ENCODE measurements around the gene ZNF333. TPM values are rescaled to one million over a fixed set of nuclear protein-coding genes. Genes with fewer than 3 reads are reported as not detected.
"Not testable (repeated sequence)": the region's sequence is repeated elsewhere in the genome, so short reads cannot be mapped to it uniquely, and the experiment has no call there.

The ZNF333 gene
- total RNA-seq, 1 donor from 2014 or later = 12.4 TPM

DNA sequence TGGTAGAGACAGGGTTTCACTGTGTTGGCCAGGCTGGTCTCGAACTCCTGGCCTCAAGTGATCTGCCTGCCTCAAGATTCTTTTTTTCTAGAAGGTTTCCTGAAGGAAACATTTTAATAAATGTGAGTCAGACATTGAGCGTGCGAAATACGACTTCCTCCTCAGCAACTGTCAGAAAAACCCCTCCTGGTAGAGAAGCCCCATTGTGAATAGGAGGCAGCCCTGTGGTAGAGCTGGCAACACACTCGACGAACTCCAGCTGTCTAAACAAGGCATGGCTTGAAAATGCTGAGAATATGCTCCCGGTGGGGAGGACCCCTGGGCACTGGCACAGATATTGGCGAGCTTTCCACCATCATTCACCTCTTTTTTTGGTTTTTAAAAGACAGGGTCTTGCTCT lies 9.8 kb downstream of the ZNF333 start:
- no peak for DNase-seq (ENCODE audit: low read depth)

DNA sequence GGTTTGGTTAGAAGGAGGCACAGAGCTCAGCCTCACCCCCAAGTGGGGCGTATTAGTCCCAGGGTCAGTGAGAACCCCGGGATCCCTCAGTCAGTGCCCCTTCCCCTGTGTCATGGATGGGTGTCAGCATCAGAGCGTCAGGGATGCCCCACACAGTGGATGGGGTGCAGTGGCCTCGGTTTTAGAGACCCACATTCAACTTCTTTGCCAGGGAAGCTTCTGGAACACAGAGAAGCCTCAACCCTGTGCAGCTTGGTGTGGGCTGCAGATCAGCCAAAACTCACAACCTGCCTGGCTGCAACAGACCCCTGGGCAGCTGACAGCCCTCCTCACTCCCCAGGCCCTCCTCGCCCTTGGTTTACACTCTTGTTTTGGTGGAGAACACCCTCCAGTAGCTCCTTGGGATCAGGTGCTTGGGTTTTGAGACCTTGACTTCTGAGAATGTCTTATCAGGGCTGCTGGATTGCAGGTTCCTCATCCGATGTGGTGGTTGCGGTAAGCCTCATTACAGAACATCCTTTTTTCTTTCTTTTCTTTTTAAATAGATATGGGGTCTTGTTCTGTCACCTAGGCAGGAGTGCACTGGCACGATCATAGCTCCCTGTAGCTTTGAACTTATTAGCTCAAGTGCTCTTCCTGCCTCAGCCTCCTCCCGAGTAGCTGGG lies 11.0 kb downstream of the ZNF333 start:
- no peak for DNase-seq (ENCODE audit: low read depth)

DNA sequence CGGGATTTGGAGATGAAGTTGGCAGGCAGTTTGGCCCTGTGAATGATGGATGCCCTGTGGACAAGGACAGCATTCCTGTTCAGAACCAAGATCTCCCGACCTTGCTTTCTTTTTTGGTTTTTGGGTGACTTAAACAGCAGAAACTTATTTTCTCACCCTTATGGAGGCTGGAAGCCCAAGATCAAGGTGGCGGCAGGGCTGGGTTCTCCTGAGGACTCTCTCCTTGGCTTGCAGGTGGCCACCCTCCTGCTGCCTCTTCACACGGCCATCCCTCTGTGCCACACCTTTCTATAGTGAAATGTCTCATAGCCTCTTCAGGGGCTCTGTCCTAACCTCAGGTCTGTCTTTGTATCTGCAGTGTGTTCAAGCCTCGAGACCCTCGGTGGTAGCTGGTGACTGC lies 14.0 kb downstream of the ZNF333 start:
- no peak for DNase-seq (ENCODE audit: low read depth)

DNA sequence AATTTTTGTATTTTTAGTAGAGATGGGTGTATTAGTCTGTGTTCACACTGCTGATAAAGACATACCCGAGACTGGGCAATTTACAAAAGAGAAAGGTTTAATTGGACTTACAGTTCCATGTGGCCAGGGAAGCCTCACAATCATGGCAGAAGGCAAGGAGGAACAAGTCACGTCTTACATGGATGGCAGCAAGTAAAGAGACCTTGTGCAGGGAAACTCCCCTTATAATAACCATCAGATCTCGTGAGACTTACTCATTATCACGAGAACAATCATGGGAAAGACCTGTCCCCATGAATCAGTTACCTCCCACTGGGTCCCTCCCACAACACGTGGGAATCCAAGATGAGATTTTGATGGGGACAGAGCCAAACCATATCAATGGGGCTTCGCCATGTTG lies 14.6 kb downstream of the ZNF333 start:
- DNase-seq (ENCODE audit: low read depth) = no peak

DNA sequence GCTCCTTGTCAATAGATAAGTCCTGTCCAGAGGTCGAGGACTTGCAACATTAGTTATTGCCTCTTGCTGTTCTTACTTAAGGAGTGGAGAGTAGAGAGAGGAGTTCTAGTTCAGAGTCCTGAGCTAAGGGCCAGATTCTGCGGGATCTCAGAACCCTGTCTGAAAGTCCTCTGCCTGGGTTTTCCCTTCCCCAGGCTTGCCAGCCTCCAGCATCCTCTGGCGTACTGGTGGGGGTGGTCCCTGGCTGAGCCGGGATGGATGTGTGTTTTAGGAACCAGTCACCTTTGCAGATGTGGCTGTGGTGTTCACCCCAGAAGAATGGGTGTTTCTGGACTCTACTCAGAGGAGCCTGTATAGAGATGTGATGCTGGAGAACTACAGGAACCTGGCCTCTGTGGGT lies 26.0 kb downstream of the ZNF333 start:
- no peak for DNase-seq (ENCODE audit: low read depth)

DNA sequence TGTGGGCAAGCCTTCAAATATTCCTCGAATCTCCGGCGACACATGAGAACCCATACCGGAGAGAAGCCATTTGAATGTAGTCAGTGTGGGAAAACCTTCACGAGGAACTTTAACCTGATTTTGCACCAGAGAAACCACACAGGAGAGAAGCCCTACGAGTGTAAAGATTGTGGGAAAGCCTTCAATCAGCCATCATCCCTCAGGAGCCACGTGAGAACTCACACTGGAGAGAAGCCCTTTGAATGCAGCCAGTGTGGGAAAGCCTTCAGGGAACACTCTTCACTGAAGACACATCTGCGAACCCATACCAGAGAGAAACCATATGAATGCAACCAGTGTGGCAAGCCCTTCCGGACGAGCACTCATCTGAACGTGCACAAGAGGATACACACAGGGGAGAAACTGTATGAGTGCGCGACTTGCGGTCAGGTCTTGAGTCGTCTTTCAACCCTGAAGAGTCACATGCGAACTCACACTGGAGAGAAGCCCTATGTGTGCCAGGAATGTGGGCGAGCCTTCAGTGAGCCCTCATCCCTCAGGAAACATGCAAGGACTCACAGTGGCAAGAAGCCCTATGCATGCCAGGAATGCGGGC lies 28.8 kb downstream of the ZNF333 start:
- DNase-seq (ENCODE audit: low read depth) = no peak

DNA sequence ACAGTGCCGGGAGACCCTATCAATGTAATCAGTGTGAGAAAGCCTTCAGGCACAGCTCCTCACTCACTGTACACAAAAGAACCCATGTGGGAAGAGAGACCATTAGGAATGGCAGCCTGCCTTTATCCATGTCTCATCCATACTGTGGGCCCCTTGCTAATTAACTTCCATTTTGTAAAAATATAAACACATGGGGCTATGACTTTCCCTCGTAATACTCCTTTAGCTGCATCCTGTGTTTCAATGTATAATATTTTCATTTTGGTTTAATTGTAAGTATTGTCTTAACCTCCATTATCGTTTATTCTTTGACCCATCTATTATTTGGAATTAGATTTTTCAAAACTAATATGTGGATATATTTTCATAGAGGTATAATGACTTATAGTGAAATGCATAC lies 29.3 kb downstream of the ZNF333 start:
- no peak for DNase-seq (ENCODE audit: low read depth)

DNA sequence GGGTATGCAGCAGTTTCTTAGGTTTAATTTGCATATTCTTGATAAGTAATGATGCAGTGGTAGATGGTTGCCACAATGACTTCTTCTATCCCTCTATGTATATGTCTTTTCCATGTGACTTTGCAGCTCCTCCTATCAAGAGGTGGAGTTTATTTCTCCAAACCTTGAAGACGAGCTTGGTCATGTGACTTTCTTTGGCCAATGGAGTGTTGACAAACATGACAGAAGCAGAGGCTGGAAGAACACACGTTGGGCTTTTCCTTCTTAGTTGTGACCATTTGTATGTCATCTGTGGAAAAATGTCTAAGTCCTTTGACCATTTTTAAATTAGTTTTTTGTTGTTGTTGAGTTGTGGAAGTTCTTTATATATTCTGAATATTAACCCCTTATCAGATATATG lies 32.3 kb downstream of the ZNF333 start:
- DNase-seq (ENCODE audit: low read depth) = no peak

DNA sequence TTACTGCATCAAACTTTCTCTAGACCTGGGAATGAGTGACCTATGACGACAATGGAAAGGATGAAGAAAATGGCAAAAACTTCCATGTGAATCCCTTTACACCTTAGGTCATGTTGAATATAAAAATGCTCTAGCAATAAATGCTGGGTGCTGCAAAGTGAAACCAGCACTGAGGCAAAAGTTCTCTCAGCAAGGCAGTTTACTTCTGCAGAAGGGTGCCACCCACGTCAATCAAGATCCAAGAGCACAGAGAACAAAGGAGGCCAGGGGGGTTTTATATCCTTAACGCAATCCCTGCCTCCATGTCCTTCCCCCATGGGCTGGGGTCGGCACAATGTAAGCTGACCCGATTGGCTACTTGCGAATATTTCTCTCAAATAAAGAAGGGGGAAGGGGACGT lies 38.7 kb downstream of the ZNF333 start:
- no peak for DNase-seq (ENCODE audit: low read depth)

DNA sequence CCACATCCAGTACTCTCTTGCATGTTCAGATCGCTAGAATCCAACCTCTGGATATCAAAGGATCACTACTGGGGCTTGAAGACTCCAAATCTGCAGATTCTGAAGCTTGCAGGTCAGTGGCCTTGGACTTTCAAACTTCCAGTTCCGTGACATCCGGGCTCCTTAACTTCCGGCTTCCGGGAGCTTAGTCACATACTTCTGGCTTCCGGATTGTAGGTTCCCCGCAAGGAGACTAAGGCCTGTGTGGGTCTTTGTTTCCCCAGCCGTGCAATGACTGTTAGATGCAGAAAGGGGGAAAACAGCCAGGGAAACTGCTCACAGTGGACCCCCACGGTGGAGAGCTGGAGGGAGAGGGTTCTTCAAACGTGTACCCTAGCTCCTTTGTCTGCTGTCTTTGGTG lies 41.4 kb downstream of the ZNF333 start:
- no peak for DNase-seq (ENCODE audit: low read depth)

DNA sequence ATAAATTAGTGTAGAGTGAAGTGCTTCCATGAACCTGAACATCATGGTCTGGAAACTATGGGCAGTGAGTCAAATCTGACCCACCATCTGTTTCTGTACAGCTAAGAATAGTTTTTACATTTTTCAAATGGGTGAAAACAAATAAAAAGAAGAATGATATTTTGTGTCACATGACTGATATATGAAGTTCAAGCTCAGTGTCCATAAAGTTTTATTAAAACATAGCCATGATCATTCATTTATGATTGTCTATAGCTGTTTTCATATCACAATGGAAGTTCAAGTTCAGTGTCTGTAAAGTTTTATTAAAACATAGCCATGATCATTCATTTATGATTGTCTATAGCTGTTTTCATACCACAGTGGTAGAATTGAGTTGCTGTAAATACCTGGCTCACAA lies 42.7 kb downstream of the ZNF333 start:
- DNase-seq (ENCODE audit: low read depth) = no peak

DNA sequence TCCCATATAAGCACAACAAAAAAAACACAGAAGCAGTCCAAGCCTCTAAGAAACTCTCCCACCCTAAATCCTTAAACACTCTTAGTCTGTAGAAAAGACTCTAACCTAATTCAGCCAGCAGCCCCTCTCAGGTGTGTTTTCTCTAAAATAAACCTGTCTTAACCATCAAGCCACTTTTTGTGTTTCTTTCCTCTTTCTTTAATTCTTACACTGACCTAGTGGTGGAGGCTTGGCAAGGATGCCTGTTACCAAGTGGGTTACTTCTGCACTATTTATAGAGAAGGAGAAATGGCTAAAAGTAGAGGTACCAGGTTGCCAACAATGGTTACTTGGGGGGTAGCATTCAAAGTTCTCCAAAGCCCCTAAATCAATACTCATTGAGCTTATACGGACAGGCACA lies 43.7 kb downstream of the ZNF333 start:
- no peak for DNase-seq (ENCODE audit: low read depth)

DNA sequence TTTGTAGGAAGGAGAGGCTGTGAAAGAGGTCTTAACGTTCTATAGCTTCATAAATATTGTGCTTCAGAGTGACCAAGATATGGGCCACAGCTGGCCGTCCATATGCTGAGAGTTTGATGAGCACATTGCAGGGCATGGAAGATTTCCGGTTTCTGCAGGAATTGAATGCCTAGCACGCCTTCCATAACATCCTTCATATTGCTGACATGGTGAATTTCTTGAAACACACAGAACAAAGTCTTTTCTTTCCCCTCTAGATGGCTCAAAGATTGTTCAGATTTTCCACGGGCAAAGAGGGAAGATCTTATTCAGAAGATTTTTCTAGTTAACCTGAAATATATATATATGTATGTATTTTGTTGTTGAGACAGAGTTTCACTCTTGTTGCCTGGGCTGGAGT lies 46.1 kb downstream of the ZNF333 start:
- no peak for DNase-seq (ENCODE audit: low read depth)

DNA sequence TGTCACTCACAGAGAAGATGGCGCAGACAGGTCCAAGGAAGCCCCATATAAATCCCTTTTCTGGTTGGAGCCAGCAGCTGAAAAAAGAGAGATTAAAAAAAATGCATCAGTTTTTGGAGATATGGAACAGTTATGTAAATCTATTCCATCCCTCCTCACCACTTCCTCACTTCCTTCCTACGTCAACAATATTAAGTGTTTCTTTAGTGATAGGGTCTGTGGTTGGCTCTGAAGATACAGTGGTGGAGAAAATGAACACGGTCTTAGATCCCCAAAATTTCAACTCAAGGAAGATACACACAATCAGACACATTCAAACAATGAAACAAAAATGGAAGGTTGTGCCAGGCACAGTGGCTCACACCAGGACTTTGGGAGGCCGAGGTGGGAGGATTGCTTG lies 57.0 kb downstream of the ZNF333 start:
- DNase-seq (ENCODE audit: low read depth) = no peak

DNA sequence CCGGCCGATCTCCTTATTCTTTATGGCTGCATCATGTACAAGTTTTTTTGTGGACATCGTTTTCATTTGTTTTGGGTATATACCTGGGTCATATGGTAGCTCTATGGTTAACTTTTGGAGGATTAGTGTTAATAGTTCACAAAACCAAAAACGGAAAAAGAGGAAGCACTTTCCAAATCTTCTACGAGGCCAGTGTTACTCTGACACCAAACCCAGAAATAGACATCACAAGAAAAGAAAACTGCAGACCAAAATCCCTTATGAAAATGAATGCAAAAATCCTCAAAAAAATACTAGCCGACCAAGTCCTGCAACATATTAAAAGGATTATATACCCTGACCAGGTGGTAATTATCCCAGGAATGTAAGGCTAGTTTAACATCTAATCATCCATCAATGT lies 58.8 kb downstream of the ZNF333 start:
- no peak for DNase-seq (ENCODE audit: low read depth)

DNA sequence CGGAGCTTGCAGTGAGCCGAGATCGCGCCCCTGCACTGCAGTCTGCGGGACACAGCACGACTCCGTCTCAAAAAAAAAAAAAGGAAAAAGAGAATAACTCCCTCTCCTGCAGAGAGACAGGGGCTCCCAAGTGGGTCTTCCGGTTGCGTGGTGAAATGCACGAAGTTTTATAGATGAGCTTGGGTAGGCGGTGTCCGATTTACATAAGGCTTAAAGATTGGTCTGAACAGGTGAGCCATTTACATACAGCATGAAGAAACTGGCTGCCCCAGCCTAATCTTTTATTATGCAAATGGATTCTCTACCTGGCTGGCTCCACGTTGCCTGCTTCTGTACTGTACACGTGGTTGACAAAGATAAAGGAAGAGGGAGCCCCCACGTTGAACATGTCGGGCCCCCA lies 69.0 kb downstream of the ZNF333 start:
- no peak for DNase-seq (ENCODE audit: low read depth)

DNA sequence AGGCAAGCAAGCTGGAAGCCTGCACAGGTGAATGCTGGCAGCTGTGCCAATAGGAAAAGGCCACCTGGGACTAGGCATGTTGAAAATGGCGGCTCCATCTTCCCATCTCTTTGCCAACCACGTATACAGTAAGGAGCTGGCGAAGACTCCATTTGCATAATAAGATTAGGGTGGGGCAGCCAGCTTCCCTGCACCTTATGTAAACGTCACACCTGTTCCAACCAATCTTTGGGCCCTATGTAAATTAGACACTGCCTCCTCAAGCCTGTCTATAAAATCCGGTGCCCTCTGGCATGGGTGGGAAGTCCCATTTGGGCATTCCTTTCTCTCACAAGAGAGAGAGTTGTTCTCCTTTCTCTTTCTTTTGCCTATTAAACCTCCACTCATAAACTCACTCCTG lies 71.8 kb downstream of the ZNF333 start:
- no peak for DNase-seq (ENCODE audit: low read depth)

DNA sequence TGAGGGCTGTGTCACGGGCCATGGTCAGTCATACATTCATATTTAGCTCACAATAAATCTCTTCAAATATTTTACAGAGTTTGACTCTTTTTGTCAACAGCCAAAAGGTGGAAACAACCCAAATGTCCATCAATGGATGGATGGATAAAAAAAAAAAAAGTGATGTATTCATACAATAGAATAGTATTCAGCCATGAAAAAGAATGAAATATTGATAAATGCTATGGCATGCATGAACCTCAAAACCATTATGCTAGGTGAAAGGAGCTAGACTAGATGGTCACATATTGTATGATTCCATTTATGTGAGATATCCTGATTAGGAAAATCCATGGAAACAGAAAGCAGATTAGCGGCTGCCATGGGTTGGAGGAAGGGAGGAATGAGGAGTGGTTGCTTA lies 72.3 kb downstream of the ZNF333 start:
- DNase-seq (ENCODE audit: low read depth) = no peak

DNA sequence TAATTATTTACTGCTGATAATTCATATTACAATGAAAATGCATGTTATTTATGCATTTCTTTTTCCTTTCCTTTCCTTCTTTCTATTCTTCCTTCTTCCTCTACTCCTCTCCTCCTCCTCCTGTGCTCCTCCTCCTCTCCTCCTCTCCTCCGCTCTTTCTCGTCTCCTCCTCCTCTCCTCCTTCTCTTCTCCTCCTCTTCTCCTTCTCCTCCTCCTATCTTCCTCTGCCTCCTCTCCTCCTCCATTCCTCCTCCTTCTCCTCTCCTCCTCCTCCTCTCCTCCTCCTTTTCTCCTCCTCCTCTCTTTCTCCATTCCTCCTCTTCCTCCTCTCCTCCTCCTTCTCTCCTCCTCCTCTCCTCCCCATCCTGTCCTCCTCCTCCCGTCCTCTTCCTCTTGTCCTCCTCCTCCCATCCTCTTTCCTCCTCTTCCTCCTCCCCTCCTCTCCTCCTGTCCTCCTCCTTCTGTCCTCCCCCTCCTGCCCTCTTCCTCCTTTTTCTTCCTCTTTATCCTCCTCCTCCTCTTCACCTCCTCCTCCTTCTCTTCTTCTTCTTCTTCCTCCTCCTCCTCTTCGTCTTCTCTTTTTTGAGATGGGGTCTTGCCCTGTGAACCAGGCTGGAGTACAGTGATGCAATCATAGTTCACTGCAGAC lies 73.8 kb downstream of the ZNF333 start:
- no peak for DNase-seq (ENCODE audit: low read depth)

DNA sequence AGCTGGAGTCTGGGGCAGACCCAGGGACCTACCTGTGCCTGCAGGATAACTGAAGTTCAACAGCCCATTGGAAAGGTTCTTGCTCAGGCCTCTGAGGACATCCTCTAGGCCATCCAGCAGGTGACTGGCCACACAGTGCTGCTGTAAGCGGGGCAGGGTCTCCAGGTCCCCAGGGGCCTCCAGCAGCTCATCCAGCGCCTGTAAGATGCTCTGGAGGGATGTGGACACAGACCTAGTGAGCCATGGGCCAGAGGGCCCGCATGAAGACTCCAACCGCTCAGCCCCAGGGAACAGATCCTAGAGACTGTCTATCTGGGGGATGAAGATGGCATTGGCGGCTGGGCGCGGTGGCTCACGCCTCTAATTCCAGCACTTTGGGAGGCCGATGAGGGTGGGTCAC lies 74.6 kb downstream of the ZNF333 start:
- no peak for DNase-seq (ENCODE audit: low read depth)

DNA sequence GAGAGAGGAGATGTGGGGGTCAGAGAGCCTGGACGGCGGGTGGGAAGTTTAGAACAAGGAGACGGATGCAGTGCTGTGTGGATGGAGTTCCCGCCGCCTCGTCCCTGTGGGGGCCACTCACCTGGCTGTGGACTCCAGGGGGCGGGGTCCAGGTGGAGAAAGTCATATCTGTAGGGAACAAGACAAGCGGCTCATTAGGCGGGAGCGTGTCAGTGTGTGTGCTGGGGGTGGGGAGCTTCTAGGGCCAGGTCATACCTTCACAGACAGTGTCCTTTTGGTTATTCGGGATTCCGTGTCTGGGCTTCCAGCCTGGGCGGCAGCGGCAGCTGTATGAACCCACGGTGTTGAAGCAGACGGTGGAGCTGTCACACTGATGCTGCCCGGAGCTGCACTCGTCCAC lies 75.6 kb downstream of the ZNF333 start:
- DNase-seq (ENCODE audit: low read depth) = not testable (repeated sequence)

DNA sequence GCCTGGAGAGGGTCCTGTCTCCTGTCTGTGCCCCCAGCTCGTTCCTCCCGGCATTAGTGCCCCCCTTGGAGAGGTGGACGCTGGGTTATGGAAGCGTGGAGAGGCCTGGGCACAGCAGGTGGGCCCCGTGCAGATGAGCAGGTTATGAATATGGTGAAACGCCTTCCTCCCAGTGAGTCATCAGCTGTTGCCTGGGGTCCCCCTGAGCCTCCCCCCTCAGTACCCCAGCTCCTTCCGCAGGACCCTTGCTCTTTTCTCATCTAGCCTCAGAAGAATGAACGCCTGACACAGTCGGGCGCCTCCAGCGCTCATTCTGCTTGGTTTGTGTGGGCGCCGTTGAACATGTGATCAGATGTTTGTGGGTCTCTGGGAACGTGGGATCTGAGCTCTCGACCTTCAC lies 76.0 kb downstream of the ZNF333 start:
- DNase-seq (ENCODE audit: low read depth) = not testable (repeated sequence)

DNA sequence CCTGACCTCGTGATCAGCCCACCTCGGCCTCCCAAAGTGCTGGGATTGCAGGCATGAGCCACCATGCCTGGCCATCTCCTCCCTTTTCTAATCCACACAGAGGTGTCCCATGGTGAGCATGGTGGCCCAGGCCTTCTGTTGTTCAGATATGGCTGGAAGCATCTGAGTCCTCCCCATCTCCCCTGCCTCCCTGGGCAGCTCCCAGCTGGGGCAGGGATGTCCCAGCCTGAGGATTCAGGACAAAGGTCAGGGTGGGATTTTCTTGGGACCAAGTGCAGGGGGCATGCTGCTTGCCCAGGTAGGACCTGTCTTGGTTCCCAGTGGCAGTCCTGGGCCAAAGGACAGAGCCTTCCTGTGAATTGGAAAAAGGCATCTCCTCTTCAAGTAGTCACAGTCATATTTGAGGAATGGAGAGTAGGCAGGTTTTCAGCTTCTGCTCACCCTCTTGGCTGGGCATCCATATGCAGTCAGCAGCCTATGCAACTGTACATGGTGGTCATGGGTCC lies 77.7 kb downstream of the ZNF333 start:
- no peak for DNase-seq (ENCODE audit: low read depth)
